Measurements from ENCODE around the gene RAPGEF4.

Gene RAPGEF4

DNA sequence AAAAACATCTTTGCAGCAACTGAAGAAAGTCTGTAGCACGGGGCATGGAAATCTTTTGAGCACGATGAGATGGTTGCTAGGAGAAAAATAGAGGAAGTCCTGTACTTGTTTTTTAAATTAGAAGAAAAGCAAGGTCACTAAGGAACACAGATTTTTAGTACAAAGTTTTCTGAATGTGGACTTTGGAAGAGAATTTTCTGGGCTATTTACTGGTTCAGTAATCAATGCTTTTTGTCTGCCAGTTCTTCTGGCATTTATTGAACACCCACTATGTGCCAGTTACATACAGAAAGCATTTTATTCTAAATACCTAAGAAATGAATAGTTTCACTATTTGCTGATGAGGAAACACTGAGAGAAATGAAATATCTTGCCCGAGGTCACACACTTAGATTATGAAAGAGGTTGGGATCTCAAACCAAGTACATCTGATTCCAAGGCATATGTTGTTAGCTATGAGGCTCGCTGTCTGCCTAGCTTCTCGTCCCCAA, 324.4 kb downstream of the RAPGEF4 start:
- TF ChIP-seq, protein P1, sequence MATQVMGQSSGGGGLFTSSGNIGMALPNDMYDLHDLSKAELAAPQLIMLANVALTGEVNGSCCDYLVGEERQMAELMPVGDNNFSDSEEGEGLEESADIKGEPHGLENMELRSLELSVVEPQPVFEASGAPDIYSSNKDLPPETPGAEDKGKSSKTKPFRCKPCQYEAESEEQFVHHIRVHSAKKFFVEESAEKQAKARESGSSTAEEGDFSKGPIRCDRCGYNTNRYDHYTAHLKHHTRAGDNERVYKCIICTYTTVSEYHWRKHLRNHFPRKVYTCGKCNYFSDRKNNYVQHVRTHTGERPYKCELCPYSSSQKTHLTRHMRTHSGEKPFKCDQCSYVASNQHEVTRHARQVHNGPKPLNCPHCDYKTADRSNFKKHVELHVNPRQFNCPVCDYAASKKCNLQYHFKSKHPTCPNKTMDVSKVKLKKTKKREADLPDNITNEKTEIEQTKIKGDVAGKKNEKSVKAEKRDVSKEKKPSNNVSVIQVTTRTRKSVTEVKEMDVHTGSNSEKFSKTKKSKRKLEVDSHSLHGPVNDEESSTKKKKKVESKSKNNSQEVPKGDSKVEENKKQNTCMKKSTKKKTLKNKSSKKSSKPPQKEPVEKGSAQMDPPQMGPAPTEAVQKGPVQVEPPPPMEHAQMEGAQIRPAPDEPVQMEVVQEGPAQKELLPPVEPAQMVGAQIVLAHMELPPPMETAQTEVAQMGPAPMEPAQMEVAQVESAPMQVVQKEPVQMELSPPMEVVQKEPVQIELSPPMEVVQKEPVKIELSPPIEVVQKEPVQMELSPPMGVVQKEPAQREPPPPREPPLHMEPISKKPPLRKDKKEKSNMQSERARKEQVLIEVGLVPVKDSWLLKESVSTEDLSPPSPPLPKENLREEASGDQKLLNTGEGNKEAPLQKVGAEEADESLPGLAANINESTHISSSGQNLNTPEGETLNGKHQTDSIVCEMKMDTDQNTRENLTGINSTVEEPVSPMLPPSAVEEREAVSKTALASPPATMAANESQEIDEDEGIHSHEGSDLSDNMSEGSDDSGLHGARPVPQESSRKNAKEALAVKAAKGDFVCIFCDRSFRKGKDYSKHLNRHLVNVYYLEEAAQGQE (IDR thresholded peaks at IDR 0.05; ENCODE audit: insufficient read depth in 1 of 2, low read depth in 2 of 2, low read length in 2 of 2): no peak
- no peak for TF ChIP-seq SIN3A (IDR thresholded peaks at IDR 0.05; ENCODE audit: borderline replicate concordance, insufficient read depth, low read length)
- no peak for TF ChIP-seq FOXP2 (optimal IDR thresholded peaks at IDR 0.05; ENCODE audit: borderline replicate concordance, extremely low read depth, extremely low read length, insufficient read depth)
- no peak for TF ChIP-seq POLR2AphosphoS5 (IDR thresholded peaks at IDR 0.05; ENCODE audit: low read depth, low read length)
- no peak for TF ChIP-seq TAF1 (IDR thresholded peaks at IDR 0.05; ENCODE audit: borderline replicate concordance, insufficient read depth, low read length)

DNA sequence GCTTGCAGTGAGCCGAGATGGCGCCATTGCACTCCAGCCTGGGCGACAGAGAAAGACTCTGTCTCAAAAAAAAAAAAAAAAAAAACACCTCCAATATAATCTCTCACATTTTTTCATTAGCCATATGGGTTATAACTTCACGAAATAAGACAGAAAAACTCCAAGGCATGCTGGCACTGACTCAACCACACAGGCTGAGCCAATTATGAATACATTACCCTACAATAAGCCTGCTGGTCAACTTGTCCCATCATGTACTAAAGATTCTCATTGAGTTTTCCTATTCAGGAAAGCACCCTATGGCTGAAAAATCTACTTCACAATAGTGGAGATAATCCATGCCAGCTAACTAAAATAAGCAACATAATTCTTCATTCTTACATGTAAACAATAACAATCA, 327.2 kb downstream of the RAPGEF4 start:
- TF ChIP-seq SIN3A (IDR thresholded peaks at IDR 0.05; ENCODE audit: borderline replicate concordance, insufficient read depth, low read length) (no peak), POLR2AphosphoS5 (IDR thresholded peaks at IDR 0.05; ENCODE audit: low read depth, low read length) (no peak)

DNA sequence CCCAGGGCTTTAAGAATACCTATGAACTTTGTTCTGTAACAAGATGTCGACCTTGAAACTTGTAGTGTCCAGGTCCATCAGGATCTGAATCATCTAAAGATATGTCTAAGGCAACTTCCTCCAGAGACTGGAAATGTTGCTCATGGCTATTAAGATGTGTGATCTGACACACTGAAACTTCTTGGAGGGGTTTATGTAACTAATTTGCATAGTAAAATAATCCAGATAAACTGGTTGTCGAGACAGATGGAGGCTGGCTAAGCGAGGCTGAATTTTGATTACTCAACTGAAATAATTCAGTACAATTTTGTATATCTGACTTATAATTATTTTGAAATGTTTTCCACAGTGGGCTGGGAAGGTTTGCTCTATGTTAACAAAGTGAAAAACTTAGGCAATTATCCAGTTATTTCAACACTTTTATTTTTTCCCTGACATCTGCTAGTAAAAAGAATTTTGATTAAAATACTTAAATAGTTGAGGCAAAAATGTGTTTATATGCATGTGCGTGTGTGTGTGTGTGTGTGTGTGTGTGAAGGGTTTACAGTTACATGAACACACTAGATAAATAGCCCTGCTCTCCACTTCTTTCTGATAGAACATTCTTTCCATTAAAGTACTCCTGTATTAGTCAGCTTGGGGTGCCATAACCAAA, 328.6 kb downstream of the RAPGEF4 start:
- TF ChIP-seq, protein P1 (IDR thresholded peaks at IDR 0.05; ENCODE audit: insufficient read depth in 1 of 2, low read depth in 2 of 2, low read length in 2 of 2): no peak
- TF ChIP-seq TAF1 (IDR thresholded peaks at IDR 0.05; ENCODE audit: borderline replicate concordance, insufficient read depth, low read length) (no peak), FOXP2 (optimal IDR thresholded peaks at IDR 0.05; ENCODE audit: borderline replicate concordance, extremely low read depth, extremely low read length, insufficient read depth) (no peak), POLR2AphosphoS5 (IDR thresholded peaks at IDR 0.05; ENCODE audit: low read depth, low read length) (no peak), SIN3A (IDR thresholded peaks at IDR 0.05; ENCODE audit: borderline replicate concordance, insufficient read depth, low read length) (no peak)

DNA sequence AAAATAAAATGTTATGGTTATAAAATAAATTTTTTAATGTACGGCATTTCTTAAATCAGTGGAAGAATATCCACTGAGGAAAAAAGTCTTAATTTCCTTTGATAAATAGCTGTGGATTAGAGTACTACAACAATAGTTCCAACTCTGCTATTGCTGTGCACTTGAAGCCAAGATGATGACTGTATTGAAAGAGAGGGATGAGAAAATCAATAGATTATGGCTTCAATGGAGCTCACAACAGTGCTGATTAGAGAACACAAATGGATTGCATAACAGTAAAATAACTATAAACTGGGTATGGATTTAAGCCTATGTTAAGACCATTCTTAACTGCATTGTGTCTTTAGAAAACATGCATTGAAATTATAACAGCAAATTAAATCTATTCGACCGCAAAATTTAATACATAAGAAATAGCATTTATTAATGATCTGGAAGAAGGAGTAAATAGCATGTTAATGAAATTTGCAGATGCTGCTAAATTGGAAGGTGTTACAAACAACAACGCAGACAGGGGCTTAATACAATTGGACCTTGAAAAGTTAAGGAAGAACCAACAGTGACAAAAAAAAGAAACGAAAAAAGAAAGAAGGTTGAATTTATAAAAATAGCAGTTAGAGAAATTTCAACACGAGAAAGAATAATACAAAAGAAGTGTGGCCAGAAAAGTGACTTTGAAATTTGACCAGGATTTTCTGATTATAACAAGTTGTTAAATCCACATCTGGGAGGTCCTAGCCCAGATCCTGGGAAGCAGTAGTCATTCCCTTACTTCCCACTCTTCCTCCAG, 331.4 kb downstream of the RAPGEF4 start:
- no peak for TF ChIP-seq FOXP2 (optimal IDR thresholded peaks at IDR 0.05; ENCODE audit: borderline replicate concordance, extremely low read depth, extremely low read length, insufficient read depth)
- TF ChIP-seq TAF1 (IDR thresholded peaks at IDR 0.05; ENCODE audit: borderline replicate concordance, insufficient read depth, low read length): no peak
- TF ChIP-seq POLR2AphosphoS5 (IDR thresholded peaks at IDR 0.05; ENCODE audit: low read depth, low read length): no peak
- no peak for TF ChIP-seq SIN3A (IDR thresholded peaks at IDR 0.05; ENCODE audit: borderline replicate concordance, insufficient read depth, low read length)
- TF ChIP-seq, protein P1 (IDR thresholded peaks at IDR 0.05; ENCODE audit: insufficient read depth in 1 of 2, low read depth in 2 of 2, low read length in 2 of 2): no peak

DNA sequence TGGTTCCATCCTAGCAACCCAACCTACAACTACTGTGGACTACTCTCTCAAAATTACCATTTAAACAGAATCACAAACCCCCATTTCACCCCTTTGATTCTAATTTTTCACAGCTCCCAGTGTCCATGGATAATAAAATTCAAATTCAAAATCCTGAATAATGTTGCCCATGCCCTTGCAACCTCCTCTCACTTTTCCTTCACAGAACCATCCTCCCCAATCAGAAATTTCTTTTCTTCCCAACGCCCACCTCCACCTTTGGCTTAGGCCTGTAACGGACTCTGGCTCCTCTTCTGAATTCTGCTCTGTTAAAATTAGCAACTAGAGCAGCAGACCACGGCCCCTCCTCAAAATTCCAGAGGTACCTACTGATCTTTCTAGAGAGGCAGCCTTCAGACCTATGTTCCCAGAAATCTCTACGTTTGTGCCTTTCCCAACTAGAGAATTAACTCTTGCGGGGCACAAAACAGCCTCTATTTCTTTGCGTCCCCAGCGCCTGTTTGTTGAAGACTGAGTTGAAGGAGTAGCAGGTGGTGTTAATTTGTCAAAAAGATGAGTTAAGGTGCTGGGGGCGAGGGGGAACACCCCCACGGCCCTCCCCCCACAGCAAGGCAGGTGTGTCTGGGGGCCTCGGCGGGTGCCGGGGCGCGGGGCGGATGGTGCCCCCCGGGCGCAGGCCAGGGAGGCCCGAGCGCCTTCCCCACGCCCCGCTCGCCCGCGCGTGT, 339.6 kb downstream of the RAPGEF4 start:
- TF ChIP-seq, protein P1 (IDR thresholded peaks at IDR 0.05; ENCODE audit: insufficient read depth in 1 of 2, low read depth in 2 of 2, low read length in 2 of 2): no peak
- TF ChIP-seq TAF1 (IDR thresholded peaks at IDR 0.05; ENCODE audit: borderline replicate concordance, insufficient read depth, low read length) (no peak), SIN3A (IDR thresholded peaks at IDR 0.05; ENCODE audit: borderline replicate concordance, insufficient read depth, low read length) (no peak), POLR2AphosphoS5 (IDR thresholded peaks at IDR 0.05; ENCODE audit: low read depth, low read length) (no peak), FOXP2 (optimal IDR thresholded peaks at IDR 0.05; ENCODE audit: borderline replicate concordance, extremely low read depth, extremely low read length, insufficient read depth) (no peak)
